Small intestine (tissue), 7 donors: ENCODE results near the gene LRRC32. TPM values are rescaled to one million over a fixed set of nuclear protein-coding genes. Genes with fewer than 3 reads are reported as not detected.

Source experiments
- DNase-seq, 2 donors: peaks; one replicate each; pipeline versions ENCODE4 v3.0.0 to v3.0.0-alpha.2; 2013
- FAIRE-seq: peaks from 2 replicates; lab custom pipeline; 2012; peaks lifted over from hg19 to GRCh38; lab: Jason Lieb, UNC
- H3K27ac ChIP-seq, 3 donors: one replicate each; pipeline ENCODE4 v1.5.1; 2013; ENCODE audit warnings: low read length in 2 of 3, mild to moderate bottlenecking in 2 of 3, control low read depth in 1 of 3, inconsistent platforms in 1 of 3, low read depth in 1 of 3, moderate library complexity in 1 of 3
- H3K27me3 ChIP-seq, 3 donors: one replicate each; pipeline ENCODE4 v1.6.1; 2013; ENCODE audit warnings: low read length in 3 of 3, inconsistent platforms in 1 of 3; ENCODE audit not compliant: control insufficient read depth in 3 of 3, insufficient read depth in 3 of 3
- H3K36me3 ChIP-seq, 3 donors: one replicate each; pipeline ENCODE4 v1.6.1; 2013; ENCODE audit warnings: low read length in 3 of 3, inconsistent platforms in 1 of 3, low read depth in 1 of 3, mild to moderate bottlenecking in 1 of 3, moderate library complexity in 1 of 3; ENCODE audit not compliant: control insufficient read depth in 3 of 3, insufficient read depth in 2 of 3
- H3K4me1 ChIP-seq, 3 donors: one replicate each; pipeline ENCODE4 v1.6.1; 2013; ENCODE audit warnings: low read length in 2 of 3, inconsistent platforms in 1 of 3, low read depth in 1 of 3, mild to moderate bottlenecking in 1 of 3, moderate library complexity in 1 of 3; ENCODE audit not compliant: control insufficient read depth in 3 of 3, insufficient read depth in 2 of 3
- H3K4me3 ChIP-seq, 3 donors: one replicate each; pipeline ENCODE4 v1.5.1; 2013; ENCODE audit warnings: low read length in 3 of 3, control low read depth in 1 of 3, inconsistent platforms in 1 of 3, low read depth in 1 of 3, mild to moderate bottlenecking in 1 of 3, moderate library complexity in 1 of 3
- H3K9me3 ChIP-seq, 2 donors: one replicate each; pipeline ENCODE4 v1.6.1; 2013; ENCODE audit warnings: low read depth in 1 of 2, low read length in 1 of 2; ENCODE audit not compliant: control insufficient read depth in 2 of 2, insufficient read depth in 1 of 2
- WGBS, 3 donors: extraction: QIAGEN DNeasy Blood & Tissue Kit; methylation state at CpG; one replicate each; pipeline ENCODE4 v1.1.7; 2013; 5-methylcytosine and 5-hydroxymethylcytosine counted together
- polyA plus RNA-seq, 4 donors: library from polyadenylated mRNA; stranded (reverse) in 3 of 4; unstranded in 1 of 4; fragments of 200-250 nt in 3 of 4; fragments of 120-200 nt in 1 of 4; gene quantifications; one replicate each; pipeline versions ENCODE4 v1.2.1 to v1.2.3, GENCODE V29; 2013
- donor health status: healthy with polysubstance abuse.
- donor health status: control.
- donor health status: control.
- donor health status: Bipolar disorder and iron deficiency.
- donor health status: healthy.

Gene LRRC32
- polyA plus RNA-seq, 4 donors = 2.2 to 44.7 (median 7.3) TPM

DNA sequence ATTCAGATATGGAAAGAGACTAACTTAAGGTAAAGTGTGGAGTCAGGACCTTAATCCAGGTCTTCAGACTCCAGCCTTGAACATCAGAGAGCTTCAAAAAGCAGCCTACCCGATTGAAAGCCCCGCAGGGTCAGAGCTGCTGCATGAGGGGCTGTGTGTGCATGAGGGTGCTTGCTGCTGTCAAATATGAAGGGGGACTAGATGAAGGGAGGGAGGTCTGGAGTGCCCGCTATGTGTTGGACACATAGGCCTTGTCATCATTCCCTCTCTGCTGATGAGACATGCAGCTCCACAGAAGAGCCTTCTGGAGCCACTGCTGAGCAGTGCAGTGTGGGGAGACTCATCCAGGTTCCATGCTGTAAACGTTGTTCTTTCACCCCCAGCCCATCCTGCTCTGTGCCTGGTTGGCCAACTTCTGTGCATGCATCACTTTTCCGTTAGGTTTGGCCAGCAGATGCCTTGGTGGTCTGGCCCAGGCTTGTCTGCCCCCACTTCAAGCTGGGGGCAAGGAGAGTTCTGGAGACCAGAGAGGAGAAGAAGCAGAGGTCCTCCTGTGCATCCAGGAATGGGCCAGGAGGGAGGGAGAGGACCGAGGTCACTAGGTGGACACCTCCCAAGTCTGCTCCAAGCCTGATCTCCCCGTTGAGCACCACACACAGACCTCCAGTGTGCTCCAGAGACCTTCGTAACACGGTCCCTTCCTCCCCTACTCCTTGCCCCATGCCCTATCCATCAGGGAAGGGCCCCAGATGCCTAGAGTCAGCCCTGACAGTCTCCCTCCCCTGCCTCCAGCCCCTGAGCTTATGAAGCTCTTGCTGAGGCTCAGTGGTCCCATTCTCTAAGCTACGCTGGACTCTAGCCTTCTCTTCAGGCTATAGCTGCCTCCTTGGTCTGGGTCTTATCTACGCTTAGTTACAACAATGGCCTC, 32.0 kb downstream of the LRRC32 start:
- H3K27me3 ChIP-seq = peaks cover 0 to 3% (median 0%) of the 10 kb centered on the region in 3 donors
- no peaks in the 10 kb centered on the region for H3K36me3 ChIP-seq
- no peak overlapping the region for H3K4me3 ChIP-seq
- FAIRE-seq (no peak), DNase-seq (no peak)
- H3K9me3 ChIP-seq = no peaks in the 10 kb centered on the region
- no peak overlapping the region for H3K27ac ChIP-seq
- WGBS, 3 donors = 81 to 89% (median 83%) methylated on average over 11 of the region's 11 CpGs
- H3K4me1 ChIP-seq = no peaks in the 10 kb centered on the region

DNA sequence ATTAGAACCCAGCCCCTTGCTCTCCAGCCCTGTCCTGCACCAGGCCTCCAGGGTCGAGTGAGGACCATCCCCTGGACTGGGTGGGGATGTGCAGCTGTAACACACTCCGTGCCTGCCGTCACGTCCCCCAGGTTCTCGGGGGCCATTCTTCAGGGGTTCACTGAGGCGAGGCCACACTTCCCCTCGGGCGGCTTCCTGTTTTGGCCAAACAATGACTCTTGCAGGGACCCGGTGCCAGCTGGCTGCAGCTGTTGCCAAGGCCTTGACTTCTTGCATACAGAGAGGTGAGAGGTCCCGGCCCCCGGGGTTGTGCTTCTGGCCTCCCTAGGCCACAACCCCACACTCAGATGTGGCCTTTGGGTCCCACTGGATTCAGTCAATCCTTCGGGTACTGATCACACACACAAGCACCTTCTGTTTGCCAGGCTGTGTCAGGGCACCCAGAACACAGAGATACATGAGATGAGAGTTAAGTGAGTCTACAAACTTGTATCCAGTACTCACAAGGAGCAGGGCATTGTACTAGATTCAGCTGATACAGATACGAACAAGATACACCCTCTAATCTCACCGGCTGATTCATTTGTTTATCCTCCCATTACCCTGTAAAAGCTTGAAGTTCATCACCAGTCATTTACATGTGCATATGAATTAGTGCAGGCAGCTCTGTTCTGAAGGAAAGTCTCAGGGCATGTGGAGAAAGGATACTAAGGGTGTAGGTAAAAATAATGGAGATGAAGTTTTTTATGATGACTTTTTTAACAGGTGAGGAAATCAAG, 32.9 kb downstream of the LRRC32 start:
- 45 to 68% (median 49%) methylated on average over 14 of the region's 14 CpGs for WGBS, 3 donors
- Histone ChIP-seq H3K27ac (no peak overlapping the region), H3K9me3 (no peaks in the 10 kb centered on the region), H3K36me3 (no peaks in the 10 kb centered on the region), H3K4me3 (no peak overlapping the region), H3K4me1 (no peaks in the 10 kb centered on the region), H3K27me3 (peaks cover 0 to 3% (median 0%) of the 10 kb centered on the region in 3 donors)
- DNase-seq (no peak), FAIRE-seq (no peak)

- DNase-seq = no peak
- Histone ChIP-seq H3K36me3 (no peaks in the 10 kb centered on the region), H3K27ac (no peak overlapping the region), H3K27me3 (no peaks in the 10 kb centered on the region), H3K9me3 (no peaks in the 10 kb centered on the region), H3K4me3 (no peak overlapping the region), H3K4me1 (no peaks in the 10 kb centered on the region)
- FAIRE-seq = no peak
- WGBS, 3 donors = 88 to 93% (median 91%) methylated on average over 6 of the region's 6 CpGs
Observed at GRCh38 chr11:76636826-76637460, 33.6 kb downstream of the LRRC32 start.

DNA sequence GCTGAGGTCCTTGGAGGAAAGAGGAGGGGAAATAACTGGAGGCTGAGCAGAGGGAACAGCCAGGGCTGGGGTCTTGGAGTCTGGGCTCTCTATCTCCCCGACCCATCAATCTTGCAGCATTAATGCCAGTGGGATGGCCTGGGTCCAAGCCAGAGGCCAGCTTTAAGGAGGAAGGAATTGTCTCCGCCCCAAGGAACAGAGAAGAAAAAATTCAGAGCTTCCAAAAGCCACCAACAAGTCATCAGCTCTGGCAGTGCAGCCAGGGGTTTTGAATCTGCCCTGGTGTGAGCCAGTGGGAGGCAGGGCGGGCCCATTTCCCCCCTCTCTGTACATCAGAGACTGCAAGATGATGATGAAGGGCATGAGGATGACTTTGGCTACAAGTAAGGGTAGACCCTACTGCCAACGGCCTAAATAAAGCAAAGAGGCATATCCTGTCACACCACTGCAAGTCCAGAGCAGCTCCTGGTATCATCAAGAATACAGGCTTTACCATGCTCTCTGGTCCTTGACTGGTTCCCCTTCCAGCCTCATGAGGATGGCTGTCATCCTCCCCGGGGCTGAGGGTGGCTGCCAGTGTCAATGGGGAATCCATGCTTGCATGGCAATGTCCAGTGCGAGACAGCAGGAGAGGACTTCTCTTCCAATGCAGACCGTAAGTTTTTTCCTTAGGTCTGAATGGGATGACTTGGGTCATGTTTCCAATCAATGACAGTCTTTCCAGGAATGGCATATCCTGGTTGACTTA, 34.4 kb downstream of the LRRC32 start:
- no peak for DNase-seq
- no peak overlapping the region for H3K4me3 ChIP-seq
- no peak overlapping the region for H3K27ac ChIP-seq
- H3K27me3 ChIP-seq = no peaks in the 10 kb centered on the region
- 83 to 87% (median 85%) methylated on average over 7 of the region's 7 CpGs for WGBS, 3 donors
- H3K4me1 ChIP-seq = no peaks in the 10 kb centered on the region
- FAIRE-seq = no peak
- no peaks in the 10 kb centered on the region for H3K36me3 ChIP-seq
- H3K9me3 ChIP-seq = no peaks in the 10 kb centered on the region

- FAIRE-seq (no peak), DNase-seq (no peak)
- 61 to 82% (median 81%) methylated on average over 4 of the region's 4 CpGs for WGBS, 3 donors
Observed at GRCh38 chr11:76634886-76635285, 35.7 kb downstream of the LRRC32 start.

GRCh38 chr11:76632492-76632891, 38.1 kb downstream of the LRRC32 start:
- H3K27ac ChIP-seq = no peak overlapping the region
- 74 to 89% (median 88%) methylated on average over 2 of the region's 2 CpGs for WGBS, 3 donors
- no peaks in the 10 kb centered on the region for H3K9me3 ChIP-seq
- FAIRE-seq (no peak), DNase-seq (no peak)
- peaks cover 0 to 9% (median 0%) of the 10 kb centered on the region in 3 donors for H3K4me1 ChIP-seq
- H3K27me3 ChIP-seq = no peaks in the 10 kb centered on the region
- H3K36me3 ChIP-seq = no peaks in the 10 kb centered on the region
- H3K4me3 ChIP-seq = no peak overlapping the region

More at GRCh38 chr11:76634886-76635285, 35.7 kb downstream of the LRRC32 start:
- no peaks in the 10 kb centered on the region for H3K36me3 ChIP-seq
- H3K9me3 ChIP-seq = no peaks in the 10 kb centered on the region
- H3K27ac ChIP-seq = no peak overlapping the region
- peaks cover 0 to 2% (median 0%) of the 10 kb centered on the region in 3 donors for H3K4me1 ChIP-seq
- H3K4me3 ChIP-seq = no peak overlapping the region
- no peaks in the 10 kb centered on the region for H3K27me3 ChIP-seq

DNA sequence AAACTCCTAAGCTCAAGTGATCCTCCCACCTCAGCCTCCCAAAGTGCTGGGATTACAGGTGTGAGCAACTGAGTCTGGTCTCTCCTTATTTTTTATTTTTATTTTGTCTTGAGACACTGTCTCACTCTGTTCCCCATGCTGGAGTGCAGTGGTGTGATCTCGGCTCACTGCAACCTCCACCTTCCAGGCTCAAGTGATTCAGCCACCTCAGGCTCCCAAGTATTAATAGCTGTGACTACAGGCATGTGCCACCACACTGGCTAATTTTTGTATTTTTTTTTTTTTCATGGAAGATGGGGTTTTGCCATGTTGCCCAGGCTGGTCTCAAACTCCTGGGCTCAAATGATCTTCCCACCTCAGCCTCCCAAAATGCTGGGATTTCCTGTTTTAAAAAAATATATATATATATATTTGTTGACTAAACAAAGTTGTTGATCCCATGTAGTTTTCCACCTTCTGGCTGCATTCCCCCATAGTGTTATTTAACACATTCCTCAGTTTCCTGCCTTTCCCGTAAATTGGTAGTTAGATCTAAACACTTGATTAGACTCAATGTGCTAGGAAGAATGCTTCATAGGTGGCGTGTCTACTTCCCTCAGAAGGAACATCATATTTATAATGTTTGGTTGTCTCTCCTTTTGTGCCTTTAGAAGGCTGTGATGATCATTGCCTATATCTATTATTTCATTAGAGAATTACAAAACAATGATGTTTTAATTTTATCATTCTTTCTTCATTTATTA, 38.8 kb downstream of the LRRC32 start:
- Histone ChIP-seq H3K27ac (no peak overlapping the region), H3K9me3 (no peaks in the 10 kb centered on the region), H3K4me3 (no peak overlapping the region), H3K4me1 (peaks cover 0 to 9% (median 0%) of the 10 kb centered on the region in 3 donors), H3K27me3 (no peaks in the 10 kb centered on the region), H3K36me3 (no peaks in the 10 kb centered on the region)
- DNase-seq = no peak
- WGBS, 3 donors = 89 to 91% (median 91%) methylated on average over 3 of the region's 3 CpGs
- no peak for FAIRE-seq
